OCI-LY7 (cell line): ENCODE results near the gene LIN7A. TPM values are rescaled to one million over a fixed set of nuclear protein-coding genes. Genes with fewer than 3 reads are reported as not detected.

Experiments
- BruUV-seq: library from RNA; stranded (reverse); fragments of 400-500 nt; replicated peaks from 2 replicates; lab custom pipeline; 2021; lab: Mats Ljungman, UMichigan
- CTCF ChIA-PET: fragments of 300-600 bp; sonication (Branson Sonifier 250); formaldehyde crosslinking; loops from one replicate; lab custom pipeline; 2022; ENCODE audit warnings: antibody characterized with exemption; ENCODE audit not compliant: unreplicated experiment; lab: Charles Lee
- POLR2A ChIA-PET: fragments of 300-600 bp; sonication (Branson Sonifier 250); formaldehyde crosslinking; loops from one replicate; lab custom pipeline; 2022; ENCODE audit warnings: antibody characterized with exemption; lab: Charles Lee
- DNase-seq: peaks from one replicate; pipeline ENCODE4 v3.0.0-alpha.2; 2015; ENCODE audit warnings: low spot score
- H2AFZ ChIP-seq: fragments of 200-600 bp; sonication (generic), shearing (Covaris generic); 2 replicates; pipeline ENCODE4 v1.6.1; 2014; ENCODE audit warnings: mild to moderate bottlenecking, antibody characterized with exemption, low read length, moderate library complexity
- H3K27ac ChIP-seq: fragments of 200-600 bp; sonication (generic); 2 replicates; pipeline ENCODE4 v1.5.1; 2014; ENCODE audit warnings: mixed run types, low read depth, mild to moderate bottlenecking, moderate library complexity, low read length, inconsistent platforms; ENCODE audit not compliant: poor library complexity, severe bottlenecking
- H3K36me3 ChIP-seq: fragments of 200-600 bp; sonication (generic); 2 replicates; pipeline ENCODE4 v1.6.1; 2014; ENCODE audit warnings: mild to moderate bottlenecking, antibody characterized with exemption, low read length, moderate library complexity, mixed read lengths; ENCODE audit not compliant: insufficient read depth
- H3K4me1 ChIP-seq: fragments of 200-600 bp; sonication (generic); 2 replicates; pipeline ENCODE4 v1.5.1; 2014; ENCODE audit warnings: mild to moderate bottlenecking, low read length; ENCODE audit not compliant: insufficient read depth, poor library complexity, severe bottlenecking
- H3K4me2 ChIP-seq: fragments of 200-600 bp; sonication (generic); 2 replicates; pipeline ENCODE4 v1.6.1; 2014; ENCODE audit warnings: mild to moderate bottlenecking, low read length
- H3K4me3 ChIP-seq: fragments of 200-600 bp; sonication (generic); 2 replicates; pipeline ENCODE4 v1.5.1; 2014; ENCODE audit warnings: mild to moderate bottlenecking, low read depth, low read length; ENCODE audit not compliant: poor library complexity, severe bottlenecking
- H3K79me2 ChIP-seq: fragments of 200-600 bp; sonication (generic); 2 replicates; pipeline ENCODE4 v1.6.1; 2016; ENCODE audit warnings: low read depth, mild to moderate bottlenecking, low read length, moderate library complexity, mixed read lengths; ENCODE audit not compliant: insufficient read depth
- H3K9me2 ChIP-seq: fragments of 200-600 bp; sonication (generic); 2 replicates; pipeline ENCODE4 v1.6.1; 2016; ENCODE audit warnings: mild to moderate bottlenecking, low read length, mixed read lengths; ENCODE audit not compliant: insufficient read depth
- H3K9me3 ChIP-seq: fragments of 200-600 bp; sonication (generic); 2 replicates; pipeline ENCODE4 v1.6.1; 2014; ENCODE audit warnings: mild to moderate bottlenecking, mixed run types, low read length, mixed read lengths
- H4K20me1 ChIP-seq: fragments of 200-600 bp; sonication (generic); 2 replicates; pipeline ENCODE4 v1.6.1; 2014; ENCODE audit warnings: mild to moderate bottlenecking, antibody characterized with exemption, low read length, moderate library complexity, mixed read lengths; ENCODE audit not compliant: insufficient read depth
- EZH2phosphoT487 ChIP-seq: fragments of 200-600 bp; sonication (generic); IDR thresholded peaks from 2 replicates; pipeline ENCODE4 v1.6.1; 2018; ENCODE audit warnings: low read depth, borderline replicate concordance, mild to moderate bottlenecking, mixed run types, antibody characterized with exemption, low read length, moderate library complexity, mixed read lengths
- intact Hi-C: fragments of 100-400 bp; cut with micrococcal nuclease; formaldehyde crosslinking; loops from one replicate; pipeline ENCODE4 v1.10.0; 2022; ENCODE audit not compliant: unreplicated experiment
- total RNA-seq, 2 experiments: library from RNA; depleted of rRNA in 1 of 2; stranded (reverse); fragments of >200 nt in 1 of 2; shearing (Covaris generic) in 1 of 2; gene quantifications; 2 replicates each; pipeline ENCODE4 v1.2.3, GENCODE V29; 2014 to 2022
- TF ChIP-seq, protein P1 (sequence below): fragments of 200-600 bp; sonication (generic); conservative IDR thresholded peaks from 2 replicates; pipeline ENCODE4 v1.5.1; 2014; ENCODE audit warnings: mild to moderate bottlenecking, antibody characterized with exemption, low read length, moderate library complexity, mixed read lengths

LIN7A gene
- total RNA-seq, 2 experiments from 2014 or later, result 0.61 TPM; not detected in 1

DNA sequence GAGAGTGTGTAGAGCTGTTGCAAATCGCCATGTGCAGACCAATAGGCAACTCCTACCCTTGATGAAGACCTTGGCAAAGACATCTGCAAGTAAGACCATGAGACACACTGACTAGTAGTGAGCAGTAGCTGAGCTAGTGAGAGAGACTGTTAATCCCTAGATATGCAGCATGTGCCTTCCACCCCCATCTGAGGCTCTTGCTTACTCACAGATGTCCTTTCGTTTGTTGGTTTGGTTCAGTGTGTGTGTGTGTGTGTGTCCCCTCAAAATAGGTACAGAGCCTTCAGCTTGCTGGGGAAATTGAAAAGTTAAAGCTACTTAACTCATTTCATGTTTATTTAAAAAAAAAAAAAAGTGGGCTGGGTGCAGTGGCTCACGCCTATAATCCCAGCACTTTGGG lies 183.5 kb downstream of the LIN7A start:
- no peaks in the 10 kb centered on the region for H3K36me3 ChIP-seq
- H3K4me1 ChIP-seq, result no peaks in the 10 kb centered on the region
- TF ChIP-seq EZH2phosphoT487, result no peak
- TF ChIP-seq, protein P1, sequence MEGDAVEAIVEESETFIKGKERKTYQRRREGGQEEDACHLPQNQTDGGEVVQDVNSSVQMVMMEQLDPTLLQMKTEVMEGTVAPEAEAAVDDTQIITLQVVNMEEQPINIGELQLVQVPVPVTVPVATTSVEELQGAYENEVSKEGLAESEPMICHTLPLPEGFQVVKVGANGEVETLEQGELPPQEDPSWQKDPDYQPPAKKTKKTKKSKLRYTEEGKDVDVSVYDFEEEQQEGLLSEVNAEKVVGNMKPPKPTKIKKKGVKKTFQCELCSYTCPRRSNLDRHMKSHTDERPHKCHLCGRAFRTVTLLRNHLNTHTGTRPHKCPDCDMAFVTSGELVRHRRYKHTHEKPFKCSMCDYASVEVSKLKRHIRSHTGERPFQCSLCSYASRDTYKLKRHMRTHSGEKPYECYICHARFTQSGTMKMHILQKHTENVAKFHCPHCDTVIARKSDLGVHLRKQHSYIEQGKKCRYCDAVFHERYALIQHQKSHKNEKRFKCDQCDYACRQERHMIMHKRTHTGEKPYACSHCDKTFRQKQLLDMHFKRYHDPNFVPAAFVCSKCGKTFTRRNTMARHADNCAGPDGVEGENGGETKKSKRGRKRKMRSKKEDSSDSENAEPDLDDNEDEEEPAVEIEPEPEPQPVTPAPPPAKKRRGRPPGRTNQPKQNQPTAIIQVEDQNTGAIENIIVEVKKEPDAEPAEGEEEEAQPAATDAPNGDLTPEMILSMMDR, result no peak
- H2AFZ ChIP-seq, result no peak overlapping the region
- DNase-seq, result no peak
- CTCF ChIA-PET, result no interaction called here
- POLR2A ChIA-PET, result no interaction called here
- H3K79me2 ChIP-seq, result no peaks in the 10 kb centered on the region
- intact Hi-C loops, result no loop called here
- H3K9me2 ChIP-seq, result no peaks in the 10 kb centered on the region
- H4K20me1 ChIP-seq, result no peaks in the 10 kb centered on the region
- H3K27ac ChIP-seq, result no peak overlapping the region
- no peak overlapping the region for H3K4me2 ChIP-seq
- H3K9me3 ChIP-seq, result no peaks in the 10 kb centered on the region
- BruUV-seq, result no TSS peak
- H3K4me3 ChIP-seq, result no peak overlapping the region

DNA sequence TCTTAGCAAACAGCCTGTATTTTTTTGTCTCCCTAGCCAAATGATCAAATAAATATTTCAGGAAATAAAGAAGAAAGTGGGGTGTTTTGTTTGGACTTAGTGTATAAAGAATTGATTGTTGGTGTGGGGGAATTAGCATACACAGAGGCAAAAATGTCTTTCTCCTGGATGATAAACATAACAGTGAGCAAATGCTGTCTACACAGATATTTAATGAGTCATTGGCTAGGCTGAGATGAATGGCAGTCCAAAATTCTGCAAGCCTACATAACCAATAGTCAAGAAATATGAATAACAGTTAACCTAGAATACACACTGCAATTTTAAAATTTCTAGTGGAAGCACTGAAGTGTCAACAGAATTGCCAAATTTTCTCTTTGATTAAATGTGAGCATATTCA lies 185.3 kb downstream of the LIN7A start:
- no peak overlapping the region for H3K27ac ChIP-seq
- intact Hi-C loops, result no loop called here
- H3K36me3 ChIP-seq, result no peaks in the 10 kb centered on the region
- CTCF ChIA-PET, result no interaction called here
- H3K9me2 ChIP-seq, result no peaks in the 10 kb centered on the region
- TF ChIP-seq EZH2phosphoT487, result no peak
- TF ChIP-seq, protein P1, result no peak
- no peaks in the 10 kb centered on the region for H3K79me2 ChIP-seq
- no peaks in the 10 kb centered on the region for H3K4me1 ChIP-seq
- H4K20me1 ChIP-seq, result no peaks in the 10 kb centered on the region
- no TSS peak for BruUV-seq
- no peak overlapping the region for H3K4me2 ChIP-seq
- no peak overlapping the region for H3K4me3 ChIP-seq
- no peak overlapping the region for H2AFZ ChIP-seq
- H3K9me3 ChIP-seq, result no peaks in the 10 kb centered on the region
- POLR2A ChIA-PET, result no interaction called here
- no peak for DNase-seq

DNA sequence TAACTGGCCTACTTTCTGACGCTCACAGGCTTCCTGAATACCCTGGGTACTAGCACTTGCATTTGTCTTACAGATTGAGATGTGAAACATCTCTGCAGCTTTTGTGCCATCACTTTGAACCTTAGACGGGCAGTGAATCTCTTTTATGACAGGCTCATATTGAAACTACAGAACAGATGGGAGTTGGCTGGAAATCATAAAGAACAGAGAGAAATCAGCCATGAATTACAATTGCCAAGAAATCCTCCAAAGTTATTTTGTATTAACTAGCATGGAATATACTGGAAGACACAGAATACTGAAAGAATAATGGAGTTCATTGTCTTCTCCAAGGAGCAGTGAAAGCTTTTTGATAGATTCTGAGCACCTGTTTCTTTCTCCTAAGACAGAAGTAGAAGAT lies 188.3 kb downstream of the LIN7A start:
- no peaks in the 10 kb centered on the region for H3K36me3 ChIP-seq
- DNase-seq, result no peak
- CTCF ChIA-PET, result no interaction called here
- no peak overlapping the region for H3K4me2 ChIP-seq
- intact Hi-C loops, result no loop called here
- TF ChIP-seq EZH2phosphoT487, result no peak
- TF ChIP-seq, protein P1, result no peak
- no TSS peak for BruUV-seq
- no peaks in the 10 kb centered on the region for H3K4me1 ChIP-seq
- no peaks in the 10 kb centered on the region for H3K79me2 ChIP-seq
- no peak overlapping the region for H3K4me3 ChIP-seq
- POLR2A ChIA-PET, result no interaction called here
- H2AFZ ChIP-seq, result no peak overlapping the region
- no peaks in the 10 kb centered on the region for H3K9me3 ChIP-seq
- no peaks in the 10 kb centered on the region for H3K9me2 ChIP-seq
- H3K27ac ChIP-seq, result no peak overlapping the region
- H4K20me1 ChIP-seq, result no peaks in the 10 kb centered on the region
